Activated T-cell treated with anti-CD3 and anti-CD28 coated beads for 4 hours (primary cell): ENCODE results near the gene ELK4.

ENCODE experiments used
- DNase-seq: peaks from one replicate; pipeline ENCODE4 v3.0.0-alpha.2; 2020

The ELK4 gene

DNA sequence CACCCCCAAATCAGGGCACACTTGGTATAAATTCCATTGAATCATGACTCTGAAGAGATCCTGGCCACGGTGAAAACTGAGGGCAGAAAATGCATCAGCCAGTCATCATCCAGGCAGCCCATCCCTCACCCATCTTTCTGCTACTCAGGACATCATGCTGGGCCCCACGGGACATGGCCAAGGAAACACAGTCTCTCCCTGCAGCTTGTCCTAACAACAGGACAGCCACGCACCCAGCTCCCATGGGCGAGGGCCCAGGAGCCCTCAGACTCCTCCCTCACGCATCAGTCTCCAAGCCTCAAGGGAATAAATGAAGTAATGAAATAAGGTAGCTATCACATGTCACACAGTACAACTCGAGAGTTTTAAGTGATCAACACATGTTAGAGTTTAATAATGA lies 37.8 kb downstream of the ELK4 start:
- no peak for DNase-seq

DNA sequence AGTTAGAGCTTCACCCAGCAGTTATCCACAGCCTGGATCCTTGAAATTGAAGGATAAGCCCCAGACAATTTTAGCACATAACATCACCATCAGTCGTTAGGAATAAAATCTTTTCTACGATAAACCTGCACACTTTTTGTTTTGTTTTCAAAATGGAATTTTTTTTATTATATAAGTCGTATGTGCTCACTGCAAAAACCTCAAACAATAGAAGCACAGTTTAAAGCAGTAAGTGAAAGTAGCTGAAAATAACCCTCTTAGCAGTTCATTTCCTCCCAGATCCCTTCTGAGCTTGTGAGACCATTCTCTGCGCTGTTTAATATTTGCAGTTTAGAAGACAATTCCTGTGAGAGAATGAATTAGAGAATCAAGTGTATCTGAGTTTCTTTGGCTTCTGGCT lies 38.3 kb downstream of the ELK4 start:
- no peak for DNase-seq

DNA sequence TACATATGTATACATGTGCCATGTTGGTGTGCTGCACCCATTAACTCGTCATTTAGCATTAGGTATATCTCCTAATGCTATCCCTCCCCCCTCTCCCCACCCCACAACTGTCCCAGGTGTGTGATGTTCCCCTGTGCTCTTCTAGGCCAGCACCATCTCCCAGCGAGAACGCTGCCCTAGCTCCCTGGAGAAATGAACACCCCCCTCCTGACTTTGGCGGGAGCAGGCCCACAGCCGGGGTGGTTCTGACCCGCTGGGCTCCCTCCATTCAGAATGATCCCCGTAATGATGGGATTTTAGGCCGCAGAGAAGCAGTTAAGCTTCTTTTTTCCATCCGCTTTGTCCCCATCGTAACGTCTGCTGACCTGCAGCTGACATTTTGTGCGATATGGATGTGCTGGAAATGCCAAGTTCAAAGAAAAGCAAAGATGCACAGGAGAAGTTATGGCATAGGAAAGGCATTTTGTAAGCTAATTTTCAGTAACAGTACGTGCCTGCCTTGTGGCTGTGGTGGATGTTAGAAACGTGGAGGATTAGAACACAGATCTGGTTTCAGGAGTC lies 39.3 kb downstream of the ELK4 start:
- DNase-seq = no peak

GRCh38 chr1:205591522-205592351 lies 40.1 kb downstream of the ELK4 start:
- DNase-seq = peak; percentile 90

DNA sequence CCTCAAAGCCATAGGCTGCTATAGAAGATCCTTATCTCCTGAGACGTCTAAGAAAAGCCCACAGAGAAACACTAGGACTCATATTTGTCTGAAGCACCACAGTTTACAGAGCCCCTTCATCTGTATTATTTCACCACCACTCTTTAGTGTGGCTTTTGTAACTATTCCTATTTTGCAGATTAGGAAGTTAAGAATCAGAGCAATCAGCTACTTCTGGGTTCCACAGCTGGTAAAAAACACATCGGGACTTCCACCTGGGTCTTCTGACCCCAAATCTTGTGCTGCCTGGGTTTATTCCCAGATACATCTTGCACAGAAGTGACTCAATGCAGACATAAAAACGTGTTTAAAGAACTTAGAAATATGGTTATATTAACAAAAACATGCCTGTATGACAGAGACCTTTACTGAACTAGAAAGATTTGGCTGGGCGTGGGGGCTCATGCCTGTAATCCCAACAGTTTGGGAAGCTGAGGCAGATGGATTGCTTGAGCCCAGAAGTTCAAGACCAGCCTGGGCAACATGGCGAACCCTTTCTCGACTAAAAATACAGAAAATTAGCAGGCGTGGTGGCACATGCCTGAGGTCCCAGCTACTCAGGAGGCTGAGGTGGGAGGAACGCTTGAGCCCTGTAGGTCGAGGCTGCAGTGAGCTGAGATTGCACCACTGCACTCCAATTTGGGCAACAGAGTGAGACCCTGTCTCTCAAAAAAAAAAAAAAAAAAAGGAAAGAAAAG lies 40.9 kb downstream of the ELK4 start:
- no peak for DNase-seq

DNA sequence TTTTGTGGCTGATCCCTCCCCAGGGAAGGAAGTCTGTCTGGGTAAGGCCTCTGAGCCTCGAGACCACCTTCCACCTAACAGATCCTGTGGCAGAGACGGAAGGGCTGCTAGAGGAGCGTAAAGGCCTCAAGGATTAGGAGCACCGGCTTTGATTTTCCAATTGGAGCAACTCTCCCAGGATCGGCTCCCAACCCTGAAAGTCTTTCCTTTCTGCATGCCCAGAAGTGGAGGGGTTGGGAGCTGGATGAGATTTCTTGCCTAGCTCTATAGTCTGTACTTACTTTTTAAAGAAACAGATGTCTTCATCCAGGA lies 41.4 kb downstream of the ELK4 start:
- DNase-seq = no peak

DNA sequence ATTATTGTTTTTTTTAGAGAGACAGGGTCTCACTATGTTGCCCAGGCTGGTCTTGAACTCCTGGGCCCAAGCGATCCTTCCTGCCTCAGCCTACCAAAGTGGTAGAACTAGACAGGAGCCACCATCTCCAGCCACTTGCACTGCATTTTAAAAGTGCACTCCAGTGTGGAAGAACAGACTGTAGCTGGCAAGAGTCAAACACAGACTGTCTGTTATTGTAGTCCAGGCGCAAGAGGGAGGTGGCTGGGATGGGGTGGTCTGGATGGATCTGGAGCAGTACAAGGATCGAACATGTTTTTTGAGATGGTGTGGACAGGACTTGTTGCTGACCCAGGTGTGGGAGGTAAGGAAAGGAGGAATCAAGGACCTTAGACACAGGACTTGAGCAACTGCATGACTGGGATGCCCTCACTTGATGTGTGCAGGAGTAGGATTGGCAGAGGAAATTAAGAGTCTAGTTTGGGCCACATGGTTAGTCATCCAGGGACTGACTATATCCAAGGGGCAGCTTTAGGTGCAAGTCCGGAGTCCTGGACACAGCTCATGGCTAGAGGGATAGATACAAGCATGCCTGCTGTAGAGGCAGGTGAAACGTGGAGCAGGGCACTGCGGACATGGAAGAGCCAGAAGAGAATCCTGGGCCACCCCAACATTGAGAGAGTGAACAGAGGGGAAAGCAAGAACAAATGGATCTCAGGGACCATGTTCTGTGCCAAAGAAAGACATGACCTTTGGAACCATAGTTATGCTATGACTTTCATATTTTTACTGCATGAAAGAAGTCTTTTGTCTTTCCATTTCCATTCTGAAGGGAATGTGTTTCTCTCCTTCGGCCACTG lies 42.0 kb downstream of the ELK4 start:
- DNase-seq = no peak

DNA sequence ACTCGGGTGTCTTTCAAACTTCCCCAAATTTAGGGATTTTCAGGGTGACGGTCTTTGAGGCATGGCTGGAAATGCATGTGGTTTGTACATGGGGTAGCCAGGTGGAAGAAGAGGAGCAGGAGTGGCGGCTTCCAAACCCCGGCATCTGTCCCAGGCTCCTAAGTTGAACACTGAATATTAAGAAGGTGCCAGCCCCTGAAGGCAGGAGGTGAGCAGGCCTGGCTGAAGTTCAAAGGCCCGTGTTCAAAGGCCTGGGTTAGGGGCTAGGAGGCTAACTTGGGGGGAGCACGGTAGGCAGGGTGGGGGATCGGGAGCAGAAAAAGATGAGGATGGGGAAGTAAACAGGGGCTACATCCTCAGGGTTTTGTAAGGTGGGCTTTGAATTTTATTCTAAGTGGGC lies 42.8 kb downstream of the ELK4 start:
- DNase-seq = no peak

- no peak for DNase-seq
These were observed 43.2 kb downstream of the ELK4 start for GRCh38 chr1:205588636-205589035.

GRCh38 chr1:205587581-205587980 lies 44.2 kb downstream of the ELK4 start:
- no peak for DNase-seq

- DNase-seq = no peak
These were observed 45.7 kb downstream of the ELK4 start for GRCh38 chr1:205585835-205586785.

- DNase-seq = no peak
These were observed 46.5 kb downstream of the ELK4 start for GRCh38 chr1:205585169-205585834.

- DNase-seq = no peak
These were observed 47.1 kb downstream of the ELK4 start for GRCh38 chr1:205584732-205585131.

DNA sequence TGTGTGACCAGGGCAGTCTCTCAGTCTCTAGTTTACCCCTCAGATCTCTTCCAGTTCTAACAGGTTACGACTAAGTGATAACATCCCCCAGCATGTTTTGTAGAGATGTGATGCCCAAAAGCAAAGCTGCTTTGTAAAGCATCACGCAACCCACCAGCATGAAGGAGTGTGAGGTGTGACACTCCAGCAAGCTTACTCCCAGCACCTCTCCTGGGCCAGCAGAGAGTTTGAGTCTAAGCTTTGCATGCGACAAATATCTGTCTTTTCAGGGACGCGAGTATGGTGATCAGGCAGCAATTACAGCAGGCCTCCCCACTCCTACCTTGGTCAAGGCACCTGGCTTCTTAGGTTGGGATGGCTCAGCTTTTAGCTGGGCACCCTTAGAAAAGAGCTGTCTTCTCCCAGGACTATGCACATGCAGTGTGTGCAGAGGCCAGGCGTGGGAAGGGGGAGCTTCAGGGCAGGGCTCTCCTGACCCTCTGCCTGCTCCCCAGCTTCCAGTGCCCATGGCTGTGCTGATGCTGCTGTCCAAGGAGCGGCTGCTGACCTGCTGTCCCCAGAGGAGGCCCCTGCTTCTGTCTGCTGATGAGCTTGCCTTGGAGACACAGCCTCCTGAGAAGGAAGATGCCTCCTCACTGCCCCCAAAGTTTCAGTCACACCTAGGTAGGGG lies 48.2 kb downstream of the ELK4 start:
- no peak for DNase-seq

DNA sequence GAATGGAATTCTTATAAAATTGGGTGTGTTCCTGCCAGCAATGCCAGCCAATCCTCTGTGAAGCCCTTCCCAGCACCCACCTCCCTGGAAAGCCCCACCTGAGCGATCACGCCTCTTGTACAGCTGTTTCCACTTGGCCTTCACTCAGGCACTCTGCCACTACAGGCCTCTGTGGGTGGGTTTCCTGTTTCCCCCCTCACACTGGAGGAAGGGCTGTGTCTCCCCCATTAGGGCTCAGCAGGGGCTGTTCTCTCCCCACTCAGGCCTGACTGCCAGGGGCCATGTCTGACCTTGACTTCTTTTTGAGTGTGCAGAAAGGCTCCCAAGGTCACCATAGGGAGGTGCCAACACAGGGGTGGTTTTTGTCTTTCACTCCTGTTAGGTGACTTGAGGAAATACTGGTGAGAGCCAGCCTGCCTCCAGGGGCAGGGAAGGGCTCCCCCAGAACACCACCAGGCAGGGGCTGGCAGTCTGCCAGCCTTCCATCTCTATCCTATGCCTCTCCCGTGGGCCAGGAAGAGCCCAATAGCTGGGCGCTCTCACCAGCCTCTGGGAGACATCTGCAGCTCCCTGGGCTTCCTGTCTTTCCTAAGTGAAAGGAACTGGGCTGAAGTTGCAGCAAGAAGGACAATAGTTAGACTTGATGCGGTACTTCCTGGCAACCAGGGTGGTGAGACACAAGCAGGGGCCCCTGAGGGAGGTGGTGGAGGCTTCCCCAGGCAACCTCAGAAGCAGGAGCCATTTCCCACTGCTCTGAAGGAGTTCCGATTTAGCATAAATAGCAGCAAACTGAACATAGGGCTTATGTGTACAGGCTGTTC lies 49.1 kb downstream of the ELK4 start:
- no peak for DNase-seq

DNA sequence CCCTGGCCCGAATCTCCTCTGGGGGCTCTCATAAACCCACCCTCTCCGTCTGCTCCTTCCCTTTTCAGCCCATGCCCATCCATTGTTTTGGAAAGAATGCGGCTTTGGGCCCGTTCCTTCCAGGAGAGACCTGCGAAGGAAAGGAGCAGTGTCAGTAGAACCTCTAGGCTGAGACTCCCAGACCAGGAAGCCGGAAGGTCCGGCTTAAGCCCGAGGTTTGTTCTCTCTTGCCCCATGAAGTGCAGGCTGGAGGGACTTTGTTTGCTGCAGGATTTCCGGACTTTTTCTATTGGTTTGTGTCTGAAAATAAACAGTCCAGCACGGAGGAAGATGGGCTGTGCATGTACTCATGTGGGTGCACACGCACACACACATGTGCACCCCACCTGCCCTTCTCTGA lies 49.8 kb downstream of the ELK4 start:
- no peak for DNase-seq

GRCh38 chr1:205581321-205581980 lies 50.4 kb downstream of the ELK4 start:
- no peak for DNase-seq

DNA sequence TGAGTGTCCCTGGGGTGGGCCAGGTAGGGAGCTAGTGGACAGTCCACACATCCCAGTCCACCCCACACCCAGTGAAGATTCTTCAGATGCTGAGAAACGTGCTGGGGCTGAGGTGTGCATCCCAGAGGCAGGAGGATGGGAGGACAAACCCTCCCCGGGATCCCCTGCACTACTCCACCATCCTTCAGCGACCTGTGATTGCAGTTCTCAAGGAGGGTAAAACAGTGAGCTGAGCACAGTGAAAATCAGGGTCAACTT lies 51.0 kb downstream of the ELK4 start:
- no peak for DNase-seq

GRCh38 chr1:205580140-205580922 lies 51.5 kb downstream of the ELK4 start:
- no peak for DNase-seq
